GM20431 (cell line): ENCODE data around the gene ERICH3.

Experiments
- in situ Hi-C: fragments of 300-500 bp; cut with MseI, MboI; formaldehyde crosslinking; loops from one replicate; pipeline ENCODE4 v1.15.0; 2020; ENCODE audit warnings: low sequenced_read_pairs; ENCODE audit not compliant: unreplicated experiment

Gene ERICH3, protein sequence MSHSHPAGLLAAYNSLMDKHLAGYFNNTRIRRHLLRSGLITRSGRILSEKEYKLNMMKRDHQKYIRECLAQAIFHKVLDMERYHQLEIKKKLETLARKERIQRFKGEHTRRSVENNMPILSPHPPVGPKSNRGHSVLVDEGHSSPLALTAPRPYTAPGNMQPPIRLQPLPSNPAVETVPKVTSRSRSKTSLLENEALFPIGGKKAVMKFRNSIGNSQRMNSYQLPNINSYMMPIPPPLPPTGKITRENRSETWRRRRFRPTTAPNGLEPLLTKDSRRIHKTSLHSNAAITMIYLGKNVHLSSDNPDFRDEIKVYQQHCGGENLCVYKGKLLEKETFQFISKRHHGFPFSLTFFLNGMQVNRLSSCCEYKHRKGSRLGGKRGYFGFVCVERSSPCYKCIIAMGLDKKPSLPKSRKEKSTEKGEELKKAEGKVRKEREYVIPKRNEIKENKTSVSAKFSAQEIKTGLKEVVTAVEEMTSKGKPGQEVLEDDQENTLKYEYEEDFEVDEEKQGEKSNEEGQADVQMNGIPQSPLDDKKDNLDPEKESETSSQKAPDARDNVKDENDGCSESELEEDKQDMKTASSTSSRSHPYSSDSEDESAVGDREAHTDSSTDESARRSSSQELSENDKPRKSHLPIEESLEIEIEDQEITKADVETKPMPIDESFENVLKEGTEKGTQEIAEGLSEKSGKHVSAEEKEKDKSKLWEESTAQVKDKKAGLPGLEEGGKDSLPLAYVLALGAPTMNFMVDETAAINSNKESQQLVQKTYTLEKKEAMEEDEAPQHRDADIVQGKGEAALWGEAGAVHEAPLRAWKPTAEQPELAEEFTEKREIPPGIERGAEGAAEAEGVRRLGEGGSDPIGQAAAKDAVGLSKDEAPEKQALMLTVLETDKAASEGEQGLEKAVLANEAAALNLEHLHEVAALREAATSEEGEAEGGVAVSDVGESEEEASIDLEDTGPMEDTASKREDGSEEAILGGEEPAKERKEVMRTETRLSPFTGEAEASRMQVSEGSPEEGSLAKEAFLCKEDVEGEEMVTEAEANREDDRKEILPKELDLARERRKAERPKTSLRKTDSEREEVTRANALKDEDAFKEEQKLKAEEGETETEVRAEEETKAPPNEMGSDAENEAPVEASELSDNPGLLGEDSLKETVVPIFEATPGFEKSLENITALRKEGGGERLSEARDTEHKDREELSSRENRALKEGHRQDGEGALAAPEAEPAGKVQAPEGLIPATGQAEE (N-terminal part only)

DNA sequence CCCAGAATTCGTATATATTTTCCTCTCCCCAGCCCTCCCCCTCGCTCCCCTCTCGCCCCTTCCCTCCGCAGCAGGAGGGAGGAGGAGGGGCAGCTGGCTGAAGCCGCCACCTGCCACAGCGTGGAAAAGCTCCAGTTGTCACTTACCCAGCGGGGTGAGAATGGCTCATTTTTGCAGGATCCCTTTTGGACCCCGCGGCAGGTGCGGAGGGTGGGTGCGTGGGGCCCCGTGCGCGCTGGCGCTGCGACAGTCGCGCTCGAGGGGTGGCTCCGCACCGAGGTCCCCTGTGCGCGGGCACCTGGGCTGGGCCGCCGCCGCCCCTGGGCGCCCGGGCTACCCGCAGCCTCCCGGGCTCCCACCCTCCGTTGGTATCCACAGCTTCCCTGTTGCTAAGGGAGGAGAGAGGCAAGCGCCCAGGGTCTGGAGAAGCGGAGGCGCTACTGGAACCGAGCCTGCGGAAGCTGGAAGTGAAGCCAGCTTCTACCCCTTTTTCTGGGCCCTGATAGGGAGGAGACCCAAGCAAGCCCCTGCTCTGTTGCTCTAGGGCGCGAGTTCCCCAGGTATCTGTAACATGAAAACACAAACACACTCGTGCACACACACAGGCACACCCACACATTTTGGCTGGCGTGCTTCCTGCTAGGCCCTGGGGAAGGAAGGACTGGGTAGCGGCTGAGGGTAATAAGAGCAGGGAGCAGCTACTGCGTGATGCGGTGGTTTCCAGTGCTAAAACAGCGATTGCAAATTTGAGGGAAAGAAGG lies at the start of gene ERICH3:
Gene ERICH3 (minus strand): TSS at position 442 of the 761 bp plus-strand sequence. CDS start 273 bp downstream, at position 169.
- in situ Hi-C loops: no loop called here

GRCh38 chr1:74717626-74718025 lies 44.0 kb upstream of the ERICH3 start:
- in situ Hi-C loops: no loop called here

- in situ Hi-C loops: no loop called here
Observed at GRCh38 chr1:74716822-74717221, 43.2 kb upstream of the ERICH3 start.

GRCh38 chr1:74715806-74716205 lies 42.2 kb upstream of the ERICH3 start:
- in situ Hi-C loops: no loop called here

DNA sequence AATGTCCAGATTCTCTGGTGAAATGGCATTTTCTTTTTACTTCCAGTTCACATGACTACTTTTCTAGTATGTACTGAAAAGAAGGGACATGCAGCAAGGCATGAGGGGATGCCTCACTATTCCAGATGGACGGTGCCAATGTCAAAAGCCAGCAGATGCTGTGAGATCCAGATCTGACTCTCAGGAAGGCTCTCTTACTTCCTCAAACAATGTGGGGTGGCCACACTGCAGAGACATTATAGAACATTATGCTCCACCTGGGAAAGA lies 41.6 kb upstream of the ERICH3 start:
- in situ Hi-C loops: no loop called here

- in situ Hi-C loops: no loop called here
Observed at GRCh38 chr1:74714429-74715235, 41.0 kb upstream of the ERICH3 start.

GRCh38 chr1:74713849-74714248 lies 40.3 kb upstream of the ERICH3 start:
- in situ Hi-C loops: no loop called here

DNA sequence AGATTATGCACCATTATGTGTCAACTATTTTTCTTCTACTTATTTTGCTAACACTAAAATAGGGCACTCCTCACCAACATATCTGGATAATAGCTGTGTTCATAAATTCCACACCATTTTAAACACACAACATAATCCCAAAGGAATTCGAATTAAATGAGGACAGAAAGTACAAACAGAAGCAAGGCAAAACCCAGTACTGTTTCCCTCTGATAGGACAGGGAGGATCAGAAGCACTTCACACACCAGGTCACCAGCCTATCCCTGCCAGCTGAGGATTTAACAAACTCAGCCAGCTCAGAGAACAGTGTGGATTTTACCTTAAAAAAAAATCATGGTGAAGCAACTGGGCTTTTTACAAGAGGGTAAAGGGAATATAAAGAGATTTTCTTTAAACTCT lies 39.3 kb upstream of the ERICH3 start:
- in situ Hi-C loops: no loop called here

DNA sequence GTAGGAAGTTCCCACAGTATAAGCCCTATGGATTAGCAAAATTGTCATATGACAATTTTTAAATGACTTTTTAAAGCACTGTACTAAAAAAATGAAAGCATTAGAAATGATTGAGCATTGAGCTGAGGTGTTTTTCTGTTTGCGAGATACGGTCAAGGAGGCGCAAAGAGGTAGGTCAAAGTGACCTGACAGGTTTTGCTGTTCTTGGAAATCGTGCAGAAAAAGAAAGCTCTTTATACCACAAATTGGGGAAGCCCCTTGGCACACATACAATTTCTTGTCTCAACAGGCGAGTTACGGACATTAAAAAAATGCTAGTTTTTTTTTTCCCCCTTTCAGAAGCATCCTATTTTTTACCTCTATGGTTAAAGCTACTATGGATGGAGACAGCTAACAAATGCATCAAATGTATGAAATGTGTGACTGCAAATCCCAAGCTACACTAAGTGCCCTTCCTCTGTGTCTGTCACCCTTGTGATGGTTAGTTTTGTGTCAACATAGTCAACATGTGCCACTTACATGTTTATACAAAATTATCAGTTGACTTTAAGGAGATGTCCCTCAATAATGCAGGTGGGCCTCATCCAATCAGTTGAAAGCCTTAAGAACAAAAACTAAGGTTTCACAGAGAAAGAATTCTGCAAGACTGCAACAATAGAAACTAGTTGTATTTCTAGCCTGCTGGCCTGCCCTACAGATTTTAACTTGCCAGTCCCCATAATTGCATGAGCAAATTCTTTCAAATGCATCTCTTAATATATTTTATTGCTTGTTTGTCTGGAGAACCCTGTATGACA lies 30.0 kb upstream of the ERICH3 start:
- in situ Hi-C loops: no loop called here

DNA sequence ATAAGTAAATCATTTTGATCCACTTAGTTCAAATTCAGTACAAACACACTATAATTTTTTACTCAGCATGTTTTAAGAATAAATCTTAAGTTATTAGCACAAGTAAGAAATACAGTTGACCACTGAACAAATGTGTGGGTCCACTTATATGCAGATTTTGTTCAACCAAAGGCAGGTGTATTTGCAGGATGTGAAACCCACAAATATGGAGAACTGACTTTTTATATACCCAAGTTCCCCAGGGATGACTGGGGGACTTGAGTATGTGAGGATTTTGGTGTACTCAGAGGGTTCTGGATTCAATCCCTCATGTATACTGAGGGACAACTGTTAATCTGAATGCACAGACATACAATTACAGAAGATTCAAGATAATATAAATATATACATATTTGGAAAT lies 25.7 kb upstream of the ERICH3 start:
- in situ Hi-C loops: loop anchor here (25.0 kb wide), 1 partner anchor 187 kb away; the partner anchor contains the start of gene LRRC53

- in situ Hi-C loops: loop anchor here (25.0 kb wide), 1 partner anchor 186 kb away; the partner anchor contains the start of gene LRRC53
Observed at GRCh38 chr1:74697832-74698231, 24.2 kb upstream of the ERICH3 start.

GRCh38 chr1:74693473-74693872 lies 19.9 kb upstream of the ERICH3 start:
- in situ Hi-C loops: loop anchor here (25.0 kb wide), 1 partner anchor 181 kb away; the partner anchor contains the start of gene LRRC53

DNA sequence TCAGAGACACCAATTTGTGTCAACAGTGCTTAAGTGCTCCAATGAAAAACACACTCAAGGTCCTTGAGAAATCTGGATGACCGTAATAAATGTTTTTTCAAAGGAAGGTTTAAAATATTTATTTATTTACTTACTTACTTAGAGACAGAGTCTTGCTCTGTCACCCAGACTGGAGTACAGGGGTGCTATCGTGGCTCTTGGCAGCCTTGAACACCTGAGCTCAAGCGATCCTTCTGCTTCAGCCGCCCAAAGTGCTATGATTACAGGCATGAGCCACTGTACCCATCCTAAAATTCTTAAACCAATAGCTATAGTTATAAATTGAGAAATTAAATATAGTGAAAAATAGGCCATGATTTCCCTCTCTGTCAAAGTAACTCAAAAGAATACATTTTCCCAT lies 17.3 kb upstream of the ERICH3 start:
- in situ Hi-C loops: loop anchor here (25.0 kb wide), 1 partner anchor 179 kb away; the partner anchor contains the start of gene LRRC53

- in situ Hi-C loops: loop anchor here (25.0 kb wide), 1 partner anchor 178 kb away; the partner anchor contains the start of gene LRRC53
Observed at GRCh38 chr1:74690364-74690696, 16.7 kb upstream of the ERICH3 start.

DNA sequence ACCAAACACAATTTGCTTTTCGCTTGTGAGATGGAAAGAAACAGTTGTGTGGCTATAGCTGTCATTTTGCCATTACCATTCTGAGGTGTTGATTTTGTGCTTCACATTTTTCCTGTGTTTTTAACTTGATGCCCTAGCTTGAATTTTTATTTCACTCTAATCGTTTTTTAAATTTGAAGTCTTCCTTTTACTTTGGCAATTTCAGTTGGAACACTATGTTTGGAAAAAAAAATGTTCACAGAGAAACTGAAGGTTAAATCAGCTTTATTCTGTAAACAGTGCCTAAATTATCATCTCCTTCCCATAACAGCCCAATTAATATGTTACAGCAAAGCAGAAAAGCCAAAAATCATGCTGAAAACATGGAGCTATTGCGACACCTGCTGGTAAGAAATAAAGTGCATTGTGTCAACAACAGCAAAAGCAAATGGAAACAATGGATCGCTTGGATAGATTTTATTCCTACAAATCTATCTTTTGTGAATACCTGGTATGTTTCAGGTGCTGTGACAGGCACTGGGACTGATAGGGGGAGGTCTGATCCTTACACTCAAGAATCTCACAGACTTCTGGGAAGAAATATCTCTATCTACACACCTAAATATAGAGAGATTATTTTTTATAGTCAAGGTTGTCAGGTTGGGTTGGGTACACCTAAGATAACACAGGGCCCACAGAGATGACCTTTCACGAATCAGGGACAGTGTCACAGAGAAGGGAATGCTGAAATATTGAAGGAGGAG lies 16.2 kb upstream of the ERICH3 start:
- in situ Hi-C loops: loop anchor here (25.0 kb wide), 1 partner anchor 177 kb away; the partner anchor contains the start of gene LRRC53

- in situ Hi-C loops: loop anchor here (25.0 kb wide), 1 partner anchor 175 kb away; the partner anchor contains the start of gene LRRC53
Observed at GRCh38 chr1:74686928-74687327, 13.3 kb upstream of the ERICH3 start.

GRCh38 chr1:74684301-74684700 lies 10.7 kb upstream of the ERICH3 start:
- in situ Hi-C loops: loop anchor here (25.0 kb wide), 1 partner anchor 172 kb away; the partner anchor contains the start of gene LRRC53
